GM12892 (cell line): ENCODE results near the gene BMP3.

ENCODE experiments used
- POLR2A ChIP-seq: IDR thresholded peaks from 2 replicates; pipeline ENCODE4 v1.6.1; 2011; ENCODE audit warnings: low read depth, low read length, control low read depth
- POLR2AphosphoS5 ChIP-seq: IDR thresholded peaks from 2 replicates; pipeline ENCODE4 v1.6.1; 2011; ENCODE audit warnings: low read depth, low read length, control low read depth
- TAF1 ChIP-seq: IDR thresholded peaks from 2 replicates; pipeline ENCODE4 v1.6.1; 2011; ENCODE audit warnings: low read depth, mild to moderate bottlenecking, control low read depth, low read length, borderline replicate concordance

GRCh38 chr4:81065446-81065845 is 34.9 kb downstream of the BMP3 start:
- TF ChIP-seq POLR2A (no peak), POLR2AphosphoS5 (no peak), TAF1 (no peak)
